HepG2 (cell line): ENCODE measurements around the gene EPHA6.

Experiments
- POLR2A ChIP-seq, 2 experiments: IDR thresholded peaks; 2 replicates each; pipeline ENCODE4 v1.6.1; 2011; ENCODE audit warnings: low read depth in 2 of 2, low read length in 2 of 2, mild to moderate bottlenecking in 1 of 2, moderate library complexity in 1 of 2; ENCODE audit not compliant: insufficient read depth in 1 of 2
- TCF7L2 ChIP-seq: IDR thresholded peaks from 2 replicates; pipeline ENCODE4 v1.6.1; 2011; ENCODE audit warnings: mild to moderate bottlenecking, low read depth, low read length, moderate library complexity
- ZNF274 ChIP-seq: sonication (generic); formaldehyde crosslinking; IDR thresholded peaks from 2 replicates; pipeline ENCODE4 v1.5.1; 2020; ENCODE audit warnings: mild to moderate bottlenecking, missing genetic modification reagents

DNA sequence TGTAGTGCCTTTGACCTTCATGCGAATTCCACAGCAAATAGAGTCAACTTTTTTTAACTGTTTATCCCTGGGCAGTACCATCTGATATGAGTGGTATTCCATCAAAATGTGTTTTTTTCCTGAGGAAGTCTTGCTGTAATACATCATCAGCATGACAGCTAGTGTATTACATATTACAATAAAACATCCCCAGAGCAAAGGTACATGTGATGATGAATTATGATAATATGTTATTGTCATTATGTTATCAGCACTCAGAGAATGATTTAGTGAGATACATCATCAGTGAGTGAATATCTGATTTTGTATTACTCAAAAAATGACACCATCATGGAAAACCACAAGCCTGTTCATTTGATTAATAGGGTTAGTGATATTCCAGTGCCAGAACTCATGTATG is 880.5 kb downstream of the EPHA6 start:
- no peak for TF ChIP-seq ZNF274 (CRISPR knock-in tag)
- TF ChIP-seq POLR2A (IDR thresholded peaks at IDR 0.05; ENCODE audit: insufficient read depth in 1 of 2, low read depth in 2 of 2, low read length in 2 of 2) = no peak
- no peak for TF ChIP-seq TCF7L2
